Measurements from ENCODE around the gene MGAT3. TPM values are rescaled to one million over a fixed set of nuclear protein-coding genes. Genes with fewer than 3 reads are reported as not detected.

The MGAT3 gene
- total and polyA plus RNA-seq, 2 experiments from 2014 or later, result 7.0 to 20.0 TPM

DNA sequence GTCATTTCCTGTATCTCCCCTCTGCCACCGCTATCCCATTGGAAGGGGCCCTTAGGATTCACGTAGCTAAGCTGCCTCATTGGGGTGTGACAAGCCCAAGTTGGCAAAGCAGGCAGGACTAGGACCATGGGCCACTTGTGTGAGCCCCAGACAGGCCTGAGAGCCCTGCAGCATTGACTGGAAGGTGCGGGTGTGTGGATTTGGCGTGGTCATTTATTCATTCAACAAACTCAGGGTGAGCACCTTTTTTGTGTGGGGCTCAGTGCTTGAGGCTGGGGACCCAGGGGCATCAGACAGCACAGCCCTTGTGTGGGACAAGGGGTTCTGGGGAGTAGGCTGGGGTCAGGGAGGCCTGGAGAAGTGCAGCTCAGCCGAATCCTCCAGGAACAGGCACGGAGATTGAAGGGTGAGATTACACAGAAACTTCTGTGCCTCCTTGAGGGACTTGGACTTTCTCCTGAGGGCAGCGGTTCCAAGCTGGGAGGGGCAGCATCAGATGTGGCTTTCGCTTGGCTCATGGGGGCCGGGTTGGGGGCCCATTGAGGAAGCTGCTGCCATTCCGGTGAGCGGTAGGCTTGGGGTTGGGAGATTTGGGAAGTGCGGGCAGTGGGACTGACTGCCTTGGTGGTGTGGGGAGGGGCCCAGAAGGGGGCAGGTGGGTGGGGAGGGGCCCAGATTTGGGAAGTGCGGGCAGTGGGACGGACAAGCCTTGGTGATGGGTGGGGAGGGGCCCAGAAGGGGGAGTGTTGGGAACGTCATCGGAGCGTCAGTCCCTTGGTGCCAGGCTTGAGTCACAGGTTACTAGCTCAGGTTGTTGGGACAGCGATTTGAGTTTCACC lies 11.9 kb downstream of the MGAT3 start:
- WGBS (ENCODE audit: low lambda C conversion rate, missing lambda C conversion rate), result 87% methylated on average over 16 of the region's 18 CpGs
- H3K79me2 ChIP-seq, result peaks cover 38% of the 10 kb centered on the region
- DNase-seq (ENCODE audit: low spot score), result peak; percentile 53
- no peak for TF ChIP-seq EZH2 (IDR thresholded peaks at IDR 0.05; ENCODE audit: borderline replicate concordance)
- TF ChIP-seq, protein P1, sequence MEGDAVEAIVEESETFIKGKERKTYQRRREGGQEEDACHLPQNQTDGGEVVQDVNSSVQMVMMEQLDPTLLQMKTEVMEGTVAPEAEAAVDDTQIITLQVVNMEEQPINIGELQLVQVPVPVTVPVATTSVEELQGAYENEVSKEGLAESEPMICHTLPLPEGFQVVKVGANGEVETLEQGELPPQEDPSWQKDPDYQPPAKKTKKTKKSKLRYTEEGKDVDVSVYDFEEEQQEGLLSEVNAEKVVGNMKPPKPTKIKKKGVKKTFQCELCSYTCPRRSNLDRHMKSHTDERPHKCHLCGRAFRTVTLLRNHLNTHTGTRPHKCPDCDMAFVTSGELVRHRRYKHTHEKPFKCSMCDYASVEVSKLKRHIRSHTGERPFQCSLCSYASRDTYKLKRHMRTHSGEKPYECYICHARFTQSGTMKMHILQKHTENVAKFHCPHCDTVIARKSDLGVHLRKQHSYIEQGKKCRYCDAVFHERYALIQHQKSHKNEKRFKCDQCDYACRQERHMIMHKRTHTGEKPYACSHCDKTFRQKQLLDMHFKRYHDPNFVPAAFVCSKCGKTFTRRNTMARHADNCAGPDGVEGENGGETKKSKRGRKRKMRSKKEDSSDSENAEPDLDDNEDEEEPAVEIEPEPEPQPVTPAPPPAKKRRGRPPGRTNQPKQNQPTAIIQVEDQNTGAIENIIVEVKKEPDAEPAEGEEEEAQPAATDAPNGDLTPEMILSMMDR (IDR thresholded peaks at IDR 0.05; ENCODE audit: poor library complexity), result no peak
- no peak for TF ChIP-seq EZH2phosphoT487 (IDR thresholded peaks at IDR 0.05; ENCODE audit: low read depth, severe bottlenecking, unreplicated experiment)
- no peak overlapping the region for H2AFZ ChIP-seq
- peaks cover 56% of the 10 kb centered on the region for H3K4me1 ChIP-seq (ENCODE audit: insufficient read depth)
- no peaks in the 10 kb centered on the region for H3K9me2 ChIP-seq (replicated peaks; ENCODE audit: insufficient read depth)
- no peaks in the 10 kb centered on the region for H4K20me1 ChIP-seq (ENCODE audit: insufficient read depth, poor library complexity, severe bottlenecking)
- H3K27me3 ChIP-seq, result no peaks in the 10 kb centered on the region
- H3K27ac ChIP-seq, result peak overlapping the region; percentile 98
- no peaks in the 10 kb centered on the region for H3K9me3 ChIP-seq (ENCODE audit: low read depth)
- peak overlapping the region; percentile 69 for H3K4me2 ChIP-seq
- H3K36me3 ChIP-seq (replicated peaks; ENCODE audit: insufficient read depth, low read depth), result no peaks in the 10 kb centered on the region
- no peak overlapping the region for H3K4me3 ChIP-seq

DNA sequence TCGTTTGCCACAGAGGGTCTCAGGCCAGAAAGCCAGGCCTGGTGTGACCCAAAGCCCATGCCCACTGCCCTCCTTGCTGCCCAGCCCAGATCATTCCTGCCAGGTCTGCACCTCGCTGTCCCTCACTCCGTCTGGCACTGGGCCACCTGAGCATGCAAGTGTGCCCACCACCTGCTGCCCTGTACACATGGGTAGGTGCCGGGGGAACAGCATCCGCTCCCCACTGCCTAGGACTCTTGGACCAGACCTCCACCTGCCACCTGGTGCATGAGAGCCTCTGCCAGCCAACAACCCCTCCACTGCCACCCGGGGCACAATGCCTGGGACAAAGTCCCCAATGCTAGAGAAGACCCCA lies 12.5 kb downstream of the MGAT3 start:
- 96% methylated on average over 6 of the region's 6 CpGs for WGBS (ENCODE audit: low lambda C conversion rate, missing lambda C conversion rate)
- peak overlapping the region; percentile 69 for H3K4me2 ChIP-seq
- no peaks in the 10 kb centered on the region for H4K20me1 ChIP-seq (ENCODE audit: insufficient read depth, poor library complexity, severe bottlenecking)
- no peaks in the 10 kb centered on the region for H3K9me2 ChIP-seq (replicated peaks; ENCODE audit: insufficient read depth)
- DNase-seq (ENCODE audit: low spot score), result no peak
- H2AFZ ChIP-seq, result no peak overlapping the region
- H3K9me3 ChIP-seq (ENCODE audit: low read depth), result no peaks in the 10 kb centered on the region
- H3K36me3 ChIP-seq (replicated peaks; ENCODE audit: insufficient read depth, low read depth), result no peaks in the 10 kb centered on the region
- H3K4me3 ChIP-seq, result no peak overlapping the region
- TF ChIP-seq, protein P1 (IDR thresholded peaks at IDR 0.05; ENCODE audit: poor library complexity), result no peak
- TF ChIP-seq EZH2phosphoT487 (IDR thresholded peaks at IDR 0.05; ENCODE audit: low read depth, severe bottlenecking, unreplicated experiment), result no peak
- no peak for TF ChIP-seq EZH2 (IDR thresholded peaks at IDR 0.05; ENCODE audit: borderline replicate concordance)
- H3K27ac ChIP-seq, result peak overlapping the region; percentile 98
- H3K4me1 ChIP-seq (ENCODE audit: insufficient read depth), result peaks cover 62% of the 10 kb centered on the region
- H3K27me3 ChIP-seq, result no peaks in the 10 kb centered on the region
- H3K79me2 ChIP-seq, result peaks cover 32% of the 10 kb centered on the region

DNA sequence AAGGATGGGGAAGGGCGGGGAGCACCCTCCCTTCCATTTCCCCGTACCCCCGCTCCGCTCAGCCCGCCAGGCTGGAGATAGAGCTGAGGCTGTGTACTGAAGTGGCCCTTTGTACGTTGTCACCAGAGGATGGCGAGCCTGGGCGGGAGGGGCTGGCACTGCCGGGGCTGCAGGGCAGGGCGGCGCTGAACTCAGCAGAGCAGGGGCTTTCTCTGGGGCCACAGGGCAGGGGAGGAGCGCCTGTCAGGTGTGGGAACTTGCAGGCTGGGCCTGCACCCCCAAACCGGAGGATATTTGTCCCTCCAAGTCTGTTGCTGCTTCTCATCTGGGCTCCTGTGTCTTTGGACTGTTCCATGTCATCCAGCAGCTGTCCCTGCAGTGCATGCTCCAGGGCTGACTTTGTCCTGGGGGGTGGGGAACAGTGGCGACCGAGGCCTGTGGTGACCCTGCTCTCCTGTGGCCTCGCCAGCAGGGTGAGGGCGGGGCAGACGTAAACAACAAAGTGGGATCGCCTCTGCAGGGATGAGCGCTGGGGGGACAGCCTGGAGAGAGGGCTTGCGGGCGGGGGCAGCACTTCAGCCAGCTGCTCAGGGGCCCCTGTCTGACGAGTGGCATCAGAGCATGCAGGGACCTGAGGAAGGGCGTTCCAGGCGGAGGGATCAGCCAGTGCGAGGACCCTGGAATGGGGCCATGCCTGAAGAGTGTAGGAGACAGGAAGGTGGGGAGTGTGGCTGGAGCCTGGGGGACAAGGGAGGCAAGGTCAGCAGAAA lies 13.1 kb downstream of the MGAT3 start:
- H3K9me2 ChIP-seq (replicated peaks; ENCODE audit: insufficient read depth), result no peaks in the 10 kb centered on the region
- peak; percentile 59 for DNase-seq (ENCODE audit: low spot score)
- no peaks in the 10 kb centered on the region for H4K20me1 ChIP-seq (ENCODE audit: insufficient read depth, poor library complexity, severe bottlenecking)
- WGBS (ENCODE audit: low lambda C conversion rate, missing lambda C conversion rate), result 70% methylated on average over 22 of the region's 26 CpGs
- H3K27ac ChIP-seq, result peak overlapping the region; percentile 98
- H3K79me2 ChIP-seq, result peaks cover 27% of the 10 kb centered on the region
- H3K36me3 ChIP-seq (replicated peaks; ENCODE audit: insufficient read depth, low read depth), result no peaks in the 10 kb centered on the region
- peaks cover 67% of the 10 kb centered on the region for H3K4me1 ChIP-seq (ENCODE audit: insufficient read depth)
- TF ChIP-seq EZH2 (IDR thresholded peaks at IDR 0.05; ENCODE audit: borderline replicate concordance), result no peak
- no peak for TF ChIP-seq EZH2phosphoT487 (IDR thresholded peaks at IDR 0.05; ENCODE audit: low read depth, severe bottlenecking, unreplicated experiment)
- TF ChIP-seq, protein P1 (IDR thresholded peaks at IDR 0.05; ENCODE audit: poor library complexity), result no peak
- H3K27me3 ChIP-seq, result no peaks in the 10 kb centered on the region
- no peaks in the 10 kb centered on the region for H3K9me3 ChIP-seq (ENCODE audit: low read depth)
- H3K4me2 ChIP-seq, result peak overlapping the region; percentile 69
- H2AFZ ChIP-seq, result no peak overlapping the region
- H3K4me3 ChIP-seq, result no peak overlapping the region
